NCI-H2107 (cell line): Measurements from ENCODE around the gene KRT84.

ENCODE experiments used
- DNase-seq: peaks from one replicate; lab custom pipeline; 2025; lab: John Stamatoyannopoulos, UW

KRT84 gene

DNA sequence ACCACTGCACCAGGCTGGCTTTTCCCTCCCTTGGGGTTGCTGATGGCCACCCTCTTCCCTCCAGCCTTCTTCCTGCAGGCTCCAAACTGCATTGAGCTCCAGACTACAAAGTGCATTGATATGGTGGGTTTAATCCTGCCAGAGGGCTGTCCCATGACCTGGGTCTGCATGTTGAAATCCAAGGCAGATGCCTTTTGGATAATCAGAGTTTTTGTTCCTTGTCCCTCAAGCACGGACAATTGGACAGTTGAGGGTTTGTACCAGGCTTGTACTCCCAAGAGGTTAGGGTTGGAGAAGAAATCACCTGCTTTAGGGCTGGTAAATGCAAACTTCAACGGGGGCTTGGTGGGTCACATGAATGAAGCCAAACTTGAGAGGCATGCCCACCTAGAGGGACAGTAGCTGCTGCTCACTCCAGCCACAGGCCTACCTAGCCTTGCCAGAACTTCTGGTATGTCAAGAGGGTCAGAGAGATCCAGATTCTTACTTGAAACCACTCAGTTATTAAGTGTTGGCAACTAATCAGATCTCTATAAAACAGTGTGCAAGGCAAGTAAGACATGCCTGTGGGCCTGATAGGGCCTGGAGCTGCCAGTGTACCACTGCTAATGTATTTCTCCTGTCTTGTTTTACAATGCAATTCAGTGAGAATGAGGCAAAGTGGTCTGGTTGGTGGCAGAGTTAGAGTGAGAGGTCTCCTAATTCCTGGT lies 42.5 kb downstream of the KRT84 start:
- no peak for DNase-seq

GRCh38 chr12:52341066-52341580 lies 44.3 kb downstream of the KRT84 start:
- no peak for DNase-seq

GRCh38 chr12:52338241-52338960 lies 47.1 kb downstream of the KRT84 start:
- no peak for DNase-seq

DNA sequence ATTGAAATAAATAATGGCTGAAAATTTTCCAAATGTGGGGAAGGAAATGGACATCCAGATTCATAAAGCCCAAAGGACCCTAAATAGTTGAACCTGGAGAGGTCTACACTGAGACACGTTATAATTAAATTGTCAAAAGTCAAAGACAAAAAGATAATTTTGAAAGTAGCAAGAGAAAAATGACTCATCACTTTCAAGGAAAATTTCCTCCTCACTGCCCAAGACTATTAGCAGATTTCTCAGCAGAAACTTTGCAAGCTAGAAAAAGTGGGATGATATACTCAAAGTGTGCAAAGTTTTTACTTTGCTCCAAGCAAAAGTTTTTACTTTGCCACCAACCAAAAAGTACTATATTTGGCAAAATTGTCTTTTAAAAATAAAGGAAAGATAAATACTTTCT lies 48.4 kb downstream of the KRT84 start:
- DNase-seq: no peak

DNA sequence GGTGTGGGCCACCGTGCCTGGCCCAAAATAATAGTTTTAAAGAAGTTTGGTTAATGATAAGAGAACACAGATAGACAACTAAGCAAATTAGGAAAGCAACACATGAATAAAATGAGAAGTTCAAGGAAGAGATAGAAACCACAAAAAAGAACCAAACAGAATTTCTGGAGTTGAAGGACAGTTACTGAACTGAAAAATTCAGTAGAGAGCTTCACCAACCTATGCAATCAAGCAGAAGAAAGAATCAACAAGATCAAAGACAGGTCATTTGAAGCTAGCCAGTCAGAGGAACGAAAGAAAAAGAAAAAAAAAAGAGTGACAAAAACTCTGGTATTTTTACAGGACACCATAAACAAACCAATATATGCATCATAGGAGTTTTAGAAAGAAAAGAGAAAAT lies 48.8 kb downstream of the KRT84 start:
- no peak for DNase-seq

- DNase-seq: no peak
These were observed 49.7 kb downstream of the KRT84 start for GRCh38 chr12:52335598-52336262.

GRCh38 chr12:52334185-52334584 lies 51.3 kb downstream of the KRT84 start:
- DNase-seq: no peak

- DNase-seq: no peak
These were observed 52.1 kb downstream of the KRT84 start for GRCh38 chr12:52333321-52333720.

- DNase-seq: no peak
These were observed 53.1 kb downstream of the KRT84 start for GRCh38 chr12:52332381-52332780.

- no peak for DNase-seq
These were observed 53.6 kb downstream of the KRT84 start for GRCh38 chr12:52331833-52332232.

GRCh38 chr12:52331039-52331438 lies 54.4 kb downstream of the KRT84 start:
- DNase-seq: no peak

DNA sequence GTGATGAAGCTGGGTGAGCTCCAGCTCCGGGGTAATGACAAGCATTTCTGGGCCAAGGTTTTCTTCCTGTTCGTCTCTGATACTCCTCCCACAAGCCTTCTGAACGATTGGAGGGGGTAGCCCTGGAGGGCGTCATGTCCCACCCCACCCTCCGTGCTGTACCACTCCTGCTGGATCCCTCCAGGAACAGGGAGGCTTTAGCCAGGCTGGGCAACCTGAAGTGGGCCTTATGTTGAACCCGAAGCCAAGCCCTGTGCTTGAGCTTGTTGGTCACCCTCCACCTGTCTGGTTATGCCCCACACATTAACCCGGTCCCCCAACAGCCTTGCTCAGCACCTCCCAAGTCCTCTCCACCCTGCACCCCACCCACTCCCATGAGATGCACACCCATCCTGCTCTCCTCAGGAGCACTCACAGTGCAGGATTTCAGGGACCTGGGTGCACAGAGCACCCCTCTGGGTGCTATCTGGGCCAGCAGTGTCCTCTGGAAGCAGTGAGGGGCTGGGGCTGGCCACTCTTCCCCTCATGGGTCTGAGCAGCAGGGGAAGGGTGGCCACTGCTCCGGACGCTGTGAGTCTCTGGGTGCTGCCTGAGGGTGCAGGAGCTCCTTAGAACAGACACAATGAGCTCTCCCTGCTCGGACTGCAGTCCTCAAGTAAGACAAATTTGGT lies 57.5 kb downstream of the KRT84 start:
- no peak for DNase-seq
